GM18861 (cell line): ENCODE measurements around the gene DIP2A.

Experiments
- ATAC-seq: cut with Tn5 transposase; IDR thresholded peaks from one replicate; pipeline ENCODE4 v1.9.1; 2021; ENCODE audit not compliant: unreplicated experiment

DIP2A gene

GRCh38 chr21:46482225-46482845 lies 23.6 kb downstream of the DIP2A start:
- no peak for ATAC-seq

- no peak for ATAC-seq
Observed at GRCh38 chr21:46482846-46483231, 24.1 kb downstream of the DIP2A start.

- no peak for ATAC-seq
Observed at GRCh38 chr21:46483300-46484295, 24.9 kb downstream of the DIP2A start.

GRCh38 chr21:46486481-46487126 lies 27.9 kb downstream of the DIP2A start:
- ATAC-seq: no peak

- ATAC-seq: no peak
Observed at GRCh38 chr21:46489162-46489663, 30.5 kb downstream of the DIP2A start.

GRCh38 chr21:46489800-46490199 lies 31.1 kb downstream of the DIP2A start:
- ATAC-seq: no peak

GRCh38 chr21:46491553-46491952 lies 32.9 kb downstream of the DIP2A start:
- no peak for ATAC-seq

GRCh38 chr21:46492851-46493250 lies 34.2 kb downstream of the DIP2A start:
- ATAC-seq: no peak

- no peak for ATAC-seq
Observed at GRCh38 chr21:46493828-46494227, 35.1 kb downstream of the DIP2A start.

- no peak for ATAC-seq
Observed at GRCh38 chr21:46498335-46499050, 39.8 kb downstream of the DIP2A start.

GRCh38 chr21:46500224-46500861 lies 41.7 kb downstream of the DIP2A start:
- no peak for ATAC-seq

GRCh38 chr21:46503922-46504550 lies 45.3 kb downstream of the DIP2A start:
- ATAC-seq: no peak

GRCh38 chr21:46504666-46505065 lies 46.0 kb downstream of the DIP2A start:
- no peak for ATAC-seq

GRCh38 chr21:46507562-46507961 lies 48.9 kb downstream of the DIP2A start:
- ATAC-seq: no peak

GRCh38 chr21:46509741-46510502 lies 51.2 kb downstream of the DIP2A start:
- no peak for ATAC-seq

GRCh38 chr21:46515109-46515508 lies 56.4 kb downstream of the DIP2A start:
- no peak for ATAC-seq

GRCh38 chr21:46516068-46516467 lies 57.4 kb downstream of the DIP2A start:
- ATAC-seq: no peak

GRCh38 chr21:46517361-46517760 lies 58.7 kb downstream of the DIP2A start:
- no peak for ATAC-seq

GRCh38 chr21:46518983-46519583 lies 60.4 kb downstream of the DIP2A start:
- no peak for ATAC-seq
